ENCODE data around the gene ABCA10. TPM values are rescaled to one million over a fixed set of nuclear protein-coding genes. Genes with fewer than 3 reads are reported as not detected.

Gene ABCA10
- total and polyA plus RNA-seq, 2 of the 13 experiments (the other 11 are each of a cell fraction or from before 2014, with no cell fraction given) = 0.02 to 0.08 TPM

DNA sequence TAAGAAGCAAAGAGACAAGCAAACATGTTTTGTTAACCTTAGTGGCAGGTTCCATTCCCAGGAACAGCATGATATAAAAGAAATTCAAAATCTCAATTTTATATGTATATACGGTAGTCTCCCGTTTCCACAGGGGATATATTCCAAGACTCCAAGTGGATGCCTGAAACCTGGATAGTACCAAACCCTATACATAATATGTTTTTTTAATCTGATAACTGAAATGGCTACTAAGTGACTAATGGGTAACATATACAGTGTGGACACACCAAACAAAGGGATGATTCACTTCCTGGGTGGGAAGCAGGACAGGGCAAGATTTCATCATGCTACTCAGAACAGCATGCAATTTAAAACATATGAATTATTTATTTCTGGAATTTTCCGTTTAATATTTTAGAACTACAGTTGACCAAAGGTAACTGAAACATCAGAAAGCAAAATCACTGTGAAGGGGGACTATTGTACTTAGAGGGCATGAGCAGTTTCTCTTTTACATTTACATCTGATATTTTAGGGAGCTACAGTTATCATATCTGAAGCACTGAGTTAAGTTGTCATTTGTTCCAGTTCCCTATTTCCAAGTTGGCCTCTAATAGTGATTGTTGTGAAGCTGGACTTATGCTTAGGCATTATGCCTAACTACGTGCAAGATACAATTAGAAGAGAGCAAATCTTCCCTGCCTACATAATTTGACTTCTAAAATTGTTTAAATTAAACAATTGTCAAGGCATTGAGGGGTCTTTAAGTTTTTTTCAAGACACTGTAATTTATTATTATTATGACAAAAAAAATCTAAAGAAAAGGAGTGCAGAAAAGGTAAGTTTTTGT lies 52.8 kb downstream of the ABCA10 start (continued):
- TF ChIP-seq ZNF513 (CRISPR knock-in tag; conservative IDR thresholded peaks at IDR 0.05) (no peak), KDM1A (CRISPR knock-in tag; IDR thresholded peaks at IDR 0.05) (0 out of 2 replicates have a peak, but pooled peaks have one; percentile 15), HNRNPK (IDR thresholded peaks at IDR 0.05; ENCODE audit: low read depth, low read length, poor library complexity, severe bottlenecking) (no peak), GATA4 (IDR thresholded peaks at IDR 0.05; ENCODE audit: borderline replicate concordance, low read depth) (no peak), TRIM24 (CRISPR knock-in tag; IDR thresholded peaks at IDR 0.05) (no peak), GATAD1 (CRISPR knock-in tag; IDR thresholded peaks at IDR 0.05) (0 out of 2 replicates have a peak, but pooled peaks have one; percentile 27), NR3C1 (CRISPR knock-in tag; IDR thresholded peaks at IDR 0.05) (no peak), ZBTB10 (CRISPR knock-in tag; IDR thresholded peaks at IDR 0.05; ENCODE audit: borderline replicate concordance) (no peak), U2AF2 (IDR thresholded peaks at IDR 0.05; ENCODE audit: low read depth, low read length) (no peak)
- TF ChIP-seq, protein P1, sequence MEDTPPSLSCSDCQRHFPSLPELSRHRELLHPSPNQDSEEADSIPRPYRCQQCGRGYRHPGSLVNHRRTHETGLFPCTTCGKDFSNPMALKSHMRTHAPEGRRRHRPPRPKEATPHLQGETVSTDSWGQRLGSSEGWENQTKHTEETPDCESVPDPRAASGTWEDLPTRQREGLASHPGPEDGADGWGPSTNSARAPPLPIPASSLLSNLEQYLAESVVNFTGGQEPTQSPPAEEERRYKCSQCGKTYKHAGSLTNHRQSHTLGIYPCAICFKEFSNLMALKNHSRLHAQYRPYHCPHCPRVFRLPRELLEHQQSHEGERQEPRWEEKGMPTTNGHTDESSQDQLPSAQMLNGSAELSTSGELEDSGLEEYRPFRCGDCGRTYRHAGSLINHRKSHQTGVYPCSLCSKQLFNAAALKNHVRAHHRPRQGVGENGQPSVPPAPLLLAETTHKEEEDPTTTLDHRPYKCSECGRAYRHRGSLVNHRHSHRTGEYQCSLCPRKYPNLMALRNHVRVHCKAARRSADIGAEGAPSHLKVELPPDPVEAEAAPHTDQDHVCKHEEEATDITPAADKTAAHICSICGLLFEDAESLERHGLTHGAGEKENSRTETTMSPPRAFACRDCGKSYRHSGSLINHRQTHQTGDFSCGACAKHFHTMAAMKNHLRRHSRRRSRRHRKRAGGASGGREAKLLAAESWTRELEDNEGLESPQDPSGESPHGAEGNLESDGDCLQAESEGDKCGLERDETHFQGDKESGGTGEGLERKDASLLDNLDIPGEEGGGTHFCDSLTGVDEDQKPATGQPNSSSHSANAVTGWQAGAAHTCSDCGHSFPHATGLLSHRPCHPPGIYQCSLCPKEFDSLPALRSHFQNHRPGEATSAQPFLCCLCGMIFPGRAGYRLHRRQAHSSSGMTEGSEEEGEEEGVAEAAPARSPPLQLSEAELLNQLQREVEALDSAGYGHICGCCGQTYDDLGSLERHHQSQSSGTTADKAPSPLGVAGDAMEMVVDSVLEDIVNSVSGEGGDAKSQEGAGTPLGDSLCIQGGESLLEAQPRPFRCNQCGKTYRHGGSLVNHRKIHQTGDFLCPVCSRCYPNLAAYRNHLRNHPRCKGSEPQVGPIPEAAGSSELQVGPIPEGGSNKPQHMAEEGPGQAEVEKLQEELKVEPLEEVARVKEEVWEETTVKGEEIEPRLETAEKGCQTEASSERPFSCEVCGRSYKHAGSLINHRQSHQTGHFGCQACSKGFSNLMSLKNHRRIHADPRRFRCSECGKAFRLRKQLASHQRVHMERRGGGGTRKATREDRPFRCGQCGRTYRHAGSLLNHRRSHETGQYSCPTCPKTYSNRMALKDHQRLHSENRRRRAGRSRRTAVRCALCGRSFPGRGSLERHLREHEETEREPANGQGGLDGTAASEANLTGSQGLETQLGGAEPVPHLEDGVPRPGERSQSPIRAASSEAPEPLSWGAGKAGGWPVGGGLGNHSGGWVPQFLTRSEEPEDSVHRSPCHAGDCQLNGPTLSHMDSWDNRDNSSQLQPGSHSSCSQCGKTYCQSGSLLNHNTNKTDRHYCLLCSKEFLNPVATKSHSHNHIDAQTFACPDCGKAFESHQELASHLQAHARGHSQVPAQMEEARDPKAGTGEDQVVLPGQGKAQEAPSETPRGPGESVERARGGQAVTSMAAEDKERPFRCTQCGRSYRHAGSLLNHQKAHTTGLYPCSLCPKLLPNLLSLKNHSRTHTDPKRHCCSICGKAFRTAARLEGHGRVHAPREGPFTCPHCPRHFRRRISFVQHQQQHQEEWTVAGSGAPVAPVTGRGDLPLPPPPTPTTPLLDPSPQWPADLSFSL (CRISPR knock-in tag; IDR thresholded peaks at IDR 0.05) = no peak
- TF ChIP-seq, protein P2, sequence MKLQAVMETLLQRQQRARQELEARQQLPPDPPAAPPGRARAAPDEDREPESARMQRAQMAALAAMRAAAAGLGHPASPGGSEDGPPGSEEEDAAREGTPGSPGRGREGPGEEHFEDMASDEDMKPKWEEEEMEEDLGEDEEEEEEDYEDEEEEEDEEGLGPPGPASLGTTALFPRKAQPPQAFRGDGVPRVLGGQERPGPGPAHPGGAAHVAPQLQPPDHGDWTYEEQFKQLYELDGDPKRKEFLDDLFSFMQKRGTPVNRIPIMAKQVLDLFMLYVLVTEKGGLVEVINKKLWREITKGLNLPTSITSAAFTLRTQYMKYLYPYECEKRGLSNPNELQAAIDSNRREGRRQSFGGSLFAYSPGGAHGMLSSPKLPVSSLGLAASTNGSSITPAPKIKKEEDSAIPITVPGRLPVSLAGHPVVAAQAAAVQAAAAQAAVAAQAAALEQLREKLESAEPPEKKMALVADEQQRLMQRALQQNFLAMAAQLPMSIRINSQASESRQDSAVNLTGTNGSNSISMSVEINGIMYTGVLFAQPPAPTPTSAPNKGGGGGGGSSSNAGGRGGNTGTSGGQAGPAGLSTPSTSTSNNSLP (IDR thresholded peaks at IDR 0.05; ENCODE audit: low read depth, low read length) = peak; percentile 86; the same call in 1 of the 2 replicates
- TF ChIP-seq, protein P3, sequence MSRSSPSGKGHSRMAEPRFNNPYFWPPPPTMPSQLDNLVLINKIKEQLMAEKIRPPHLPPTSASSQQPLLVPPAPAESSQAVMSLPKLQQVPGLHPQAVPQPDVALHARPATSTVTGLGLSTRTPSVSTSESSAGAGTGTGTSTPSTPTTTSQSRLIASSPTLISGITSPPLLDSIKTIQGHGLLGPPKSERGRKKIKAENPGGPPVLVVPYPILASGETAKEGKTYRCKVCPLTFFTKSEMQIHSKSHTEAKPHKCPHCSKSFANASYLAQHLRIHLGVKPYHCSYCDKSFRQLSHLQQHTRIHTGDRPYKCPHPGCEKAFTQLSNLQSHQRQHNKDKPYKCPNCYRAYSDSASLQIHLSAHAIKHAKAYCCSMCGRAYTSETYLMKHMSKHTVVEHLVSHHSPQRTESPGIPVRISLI (CRISPR knock-in tag; IDR thresholded peaks at IDR 0.05; ENCODE audit: borderline replicate concordance) = no peak
